ENCODE data around the gene SCRG1.

The SCRG1 gene

DNA sequence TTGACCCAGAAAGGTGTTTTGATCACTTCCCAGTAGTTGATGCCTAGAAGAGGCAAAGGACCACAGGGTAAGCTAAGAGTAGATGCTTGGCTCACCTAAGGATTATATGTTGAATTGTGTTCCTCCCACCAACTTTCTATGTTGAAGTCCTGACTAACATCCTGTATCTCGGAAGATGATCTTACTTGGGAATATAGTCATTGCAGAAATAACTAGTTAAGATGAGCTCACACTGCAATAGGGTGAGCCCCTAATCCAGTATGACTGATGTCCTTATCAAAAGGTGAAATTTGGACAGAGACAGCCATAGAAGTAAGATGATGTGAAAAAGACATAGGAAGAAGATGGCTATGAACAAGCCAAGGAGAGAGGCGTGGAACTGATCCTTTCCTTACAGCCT, 61.5 kb downstream of the SCRG1 start:
- CTCF ChIA-PET: no interaction called here
- Histone ChIP-seq H3K9me3 (ENCODE audit: control insufficient read depth, insufficient read depth, low read depth, low read length) (no peaks in the 10 kb centered on the region), H3K4me3 (ENCODE audit: low read depth, low read length) (no peak overlapping the region), H3K4me1 (ENCODE audit: control insufficient read depth, insufficient read depth, low read length) (peaks cover 8% of the 10 kb centered on the region), H3K36me3 (ENCODE audit: control insufficient read depth in 2 of 2, insufficient read depth in 1 of 2, low read length in 2 of 2) (peaks cover 4 to 10% of the 10 kb centered on the region in 2 experiments; a peak in 2 of 3 replicates), H3K27ac (ENCODE audit: extremely low read depth, low read depth, low read length) (no peak overlapping the region)
- POLR2A ChIA-PET: no interaction called here
- TF ChIP-seq ZNF585B (tag by site-specific recombination; IDR thresholded peaks at IDR 0.05) (no peak), ZBTB20 (tag by site-specific recombination; IDR thresholded peaks at IDR 0.05) (no peak), GLI2 (tag by site-specific recombination; IDR thresholded peaks at IDR 0.05; ENCODE audit: borderline replicate concordance, low read depth) (no peak), ZBTB7A (tag by site-specific recombination; IDR thresholded peaks at IDR 0.05; ENCODE audit: low read depth) (no peak), ZNF416 (tag by site-specific recombination; IDR thresholded peaks at IDR 0.05) (no peak), ZNF266 (tag by site-specific recombination; IDR thresholded peaks at IDR 0.05; ENCODE audit: low read depth) (no peak), ZNF600 (tag by site-specific recombination; IDR thresholded peaks at IDR 0.05) (no peak), ZNF184 (tag by site-specific recombination; IDR thresholded peaks at IDR 0.05) (no peak), ZNF596 (tag by site-specific recombination; IDR thresholded peaks at IDR 0.05) (no peak), ZIC2 (tag by site-specific recombination; IDR thresholded peaks at IDR 0.05) (no peak), ZSCAN30 (tag by site-specific recombination; IDR thresholded peaks at IDR 0.05) (no peak), SETDB1 (IDR thresholded peaks at IDR 0.05; ENCODE audit: insufficient read length, low read length) (no peak), IKZF3 (tag by site-specific recombination; IDR thresholded peaks at IDR 0.05) (no peak), ZNF155 (tag by site-specific recombination; IDR thresholded peaks at IDR 0.05) (no peak)
- TF ChIP-seq, protein P1, sequence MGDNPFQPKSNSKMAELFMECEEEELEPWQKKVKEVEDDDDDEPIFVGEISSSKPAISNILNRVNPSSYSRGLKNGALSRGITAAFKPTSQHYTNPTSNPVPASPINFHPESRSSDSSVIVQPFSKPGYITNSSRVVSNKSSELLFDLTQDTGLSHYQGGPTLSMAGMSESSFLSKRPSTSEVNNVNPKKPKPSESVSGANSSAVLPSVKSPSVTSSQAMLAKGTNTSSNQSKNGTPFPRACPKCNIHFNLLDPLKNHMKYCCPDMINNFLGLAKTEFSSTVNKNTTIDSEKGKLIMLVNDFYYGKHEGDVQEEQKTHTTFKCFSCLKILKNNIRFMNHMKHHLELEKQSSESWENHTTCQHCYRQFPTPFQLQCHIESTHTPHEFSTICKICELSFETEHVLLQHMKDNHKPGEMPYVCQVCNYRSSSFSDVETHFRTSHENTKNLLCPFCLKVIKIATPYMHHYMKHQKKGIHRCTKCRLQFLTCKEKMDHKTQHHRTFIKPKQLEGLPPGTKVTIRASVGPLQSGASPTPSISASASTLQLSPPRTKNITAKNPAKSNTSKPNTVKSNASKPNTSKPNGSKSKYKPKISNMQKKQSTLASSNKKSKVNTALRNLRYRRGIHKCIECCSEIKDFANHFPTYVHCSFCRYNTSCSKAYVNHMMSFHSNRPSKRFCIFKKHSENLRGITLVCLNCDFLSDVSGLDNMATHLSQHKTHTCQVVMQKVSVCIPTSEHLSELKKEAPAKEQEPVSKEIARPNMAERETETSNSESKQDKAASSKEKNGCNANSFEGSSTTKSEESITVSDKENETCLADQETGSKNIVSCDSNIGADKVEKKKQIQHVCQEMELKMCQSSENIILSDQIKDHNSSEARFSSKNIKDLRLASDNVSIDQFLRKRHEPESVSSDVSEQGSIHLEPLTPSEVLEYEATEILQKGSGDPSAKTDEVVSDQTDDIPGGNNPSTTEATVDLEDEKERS (tag by site-specific recombination; IDR thresholded peaks at IDR 0.05): no peak
- TF ChIP-seq, protein P2, sequence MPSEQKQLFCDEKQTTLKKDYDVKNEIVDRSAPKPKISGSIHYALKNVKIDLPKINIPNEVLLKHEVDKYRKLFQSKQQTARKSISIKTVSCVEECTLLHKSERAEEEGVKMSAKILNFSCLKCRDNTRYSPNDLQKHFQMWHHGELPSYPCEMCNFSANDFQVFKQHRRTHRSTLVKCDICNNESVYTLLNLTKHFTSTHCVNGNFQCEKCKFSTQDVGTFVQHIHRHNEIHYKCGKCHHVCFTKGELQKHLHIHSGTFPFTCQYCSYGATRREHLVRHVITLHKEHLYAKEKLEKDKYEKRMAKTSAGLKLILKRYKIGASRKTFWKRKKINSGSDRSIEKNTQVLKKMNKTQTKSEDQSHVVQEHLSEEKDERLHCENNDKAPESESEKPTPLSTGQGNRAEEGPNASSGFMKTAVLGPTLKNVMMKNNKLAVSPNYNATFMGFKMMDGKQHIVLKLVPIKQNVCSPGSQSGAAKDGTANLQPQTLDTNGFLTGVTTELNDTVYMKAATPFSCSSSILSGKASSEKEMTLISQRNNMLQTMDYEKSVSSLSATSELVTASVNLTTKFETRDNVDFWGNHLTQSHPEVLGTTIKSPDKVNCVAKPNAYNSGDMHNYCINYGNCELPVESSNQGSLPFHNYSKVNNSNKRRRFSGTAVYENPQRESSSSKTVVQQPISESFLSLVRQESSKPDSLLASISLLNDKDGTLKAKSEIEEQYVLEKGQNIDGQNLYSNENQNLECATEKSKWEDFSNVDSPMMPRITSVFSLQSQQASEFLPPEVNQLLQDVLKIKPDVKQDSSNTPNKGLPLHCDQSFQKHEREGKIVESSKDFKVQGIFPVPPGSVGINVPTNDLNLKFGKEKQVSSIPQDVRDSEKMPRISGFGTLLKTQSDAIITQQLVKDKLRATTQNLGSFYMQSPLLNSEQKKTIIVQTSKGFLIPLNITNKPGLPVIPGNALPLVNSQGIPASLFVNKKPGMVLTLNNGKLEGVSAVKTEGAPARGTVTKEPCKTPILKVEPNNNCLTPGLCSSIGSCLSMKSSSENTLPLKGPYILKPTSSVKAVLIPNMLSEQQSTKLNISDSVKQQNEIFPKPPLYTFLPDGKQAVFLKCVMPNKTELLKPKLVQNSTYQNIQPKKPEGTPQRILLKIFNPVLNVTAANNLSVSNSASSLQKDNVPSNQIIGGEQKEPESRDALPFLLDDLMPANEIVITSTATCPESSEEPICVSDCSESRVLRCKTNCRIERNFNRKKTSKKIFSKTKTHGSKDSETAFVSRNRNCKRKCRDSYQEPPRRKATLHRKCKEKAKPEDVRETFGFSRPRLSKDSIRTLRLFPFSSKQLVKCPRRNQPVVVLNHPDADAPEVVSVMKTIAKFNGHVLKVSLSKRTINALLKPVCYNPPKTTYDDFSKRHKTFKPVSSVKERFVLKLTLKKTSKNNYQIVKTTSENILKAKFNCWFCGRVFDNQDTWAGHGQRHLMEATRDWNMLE (tag by site-specific recombination; conservative IDR thresholded peaks at IDR 0.05; ENCODE audit: low read depth): no peak
- TF ChIP-seq, protein P3, sequence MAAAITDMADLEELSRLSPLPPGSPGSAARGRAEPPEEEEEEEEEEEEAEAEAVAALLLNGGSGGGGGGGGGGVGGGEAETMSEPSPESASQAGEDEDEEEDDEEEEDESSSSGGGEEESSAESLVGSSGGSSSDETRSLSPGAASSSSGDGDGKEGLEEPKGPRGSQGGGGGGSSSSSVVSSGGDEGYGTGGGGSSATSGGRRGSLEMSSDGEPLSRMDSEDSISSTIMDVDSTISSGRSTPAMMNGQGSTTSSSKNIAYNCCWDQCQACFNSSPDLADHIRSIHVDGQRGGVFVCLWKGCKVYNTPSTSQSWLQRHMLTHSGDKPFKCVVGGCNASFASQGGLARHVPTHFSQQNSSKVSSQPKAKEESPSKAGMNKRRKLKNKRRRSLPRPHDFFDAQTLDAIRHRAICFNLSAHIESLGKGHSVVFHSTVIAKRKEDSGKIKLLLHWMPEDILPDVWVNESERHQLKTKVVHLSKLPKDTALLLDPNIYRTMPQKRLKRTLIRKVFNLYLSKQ (tag by site-specific recombination; IDR thresholded peaks at IDR 0.05; ENCODE audit: borderline replicate concordance): no peak

Data from HEK293 (cell line).